Endodermal cell (in vitro differentiated cells): ENCODE measurements around the gene DBNDD1. TPM values are rescaled to one million over a fixed set of nuclear protein-coding genes. Genes with fewer than 3 reads are reported as not detected.

ENCODE experiments used
- DNase-seq: peaks from one replicate; pipeline ENCODE4 v3.0.0-alpha.2; 2017
- H3K27ac ChIP-seq: 2 replicates; pipeline ENCODE4 v1.5.1; 2013; ENCODE audit warnings: mild to moderate bottlenecking, low read depth, low read length, moderate library complexity
- H3K27me3 ChIP-seq: 2 replicates; pipeline ENCODE4 v1.6.1; 2013; ENCODE audit warnings: mild to moderate bottlenecking, low read length, moderate library complexity; ENCODE audit not compliant: insufficient read depth, control insufficient read depth, poor library complexity, severe bottlenecking
- H3K36me3 ChIP-seq: 2 replicates; pipeline ENCODE4 v1.7.0; 2013; ENCODE audit warnings: mild to moderate bottlenecking, low read length, moderate library complexity; ENCODE audit not compliant: control insufficient read depth, insufficient read depth
- H3K4me1 ChIP-seq: one replicate; pipeline ENCODE4 v1.7.0; 2013; ENCODE audit warnings: low read length; ENCODE audit not compliant: control insufficient read depth, insufficient read depth
- H3K4me3 ChIP-seq: 2 replicates; pipeline ENCODE4 v1.5.1; 2013; ENCODE audit warnings: mild to moderate bottlenecking, low read length, moderate library complexity
- H3K9ac ChIP-seq: 2 replicates; pipeline ENCODE4 v1.6.1; 2013; ENCODE audit warnings: mild to moderate bottlenecking, low read length, moderate library complexity; ENCODE audit not compliant: poor library complexity, severe bottlenecking; ENCODE audit errors: extremely low read depth
- H3K9me3 ChIP-seq: 2 replicates; pipeline ENCODE4 v1.6.1; 2013; ENCODE audit warnings: mild to moderate bottlenecking, low read length, moderate library complexity; ENCODE audit not compliant: control insufficient read depth
- H3K27ac Mint-ChIP-seq: 2 replicates; pipeline ENCODE4 v1.8.0; 2020; ENCODE audit warnings: mixed read lengths
- H3K27me3 Mint-ChIP-seq: 2 replicates; pipeline ENCODE4 v1.8.0; 2021; ENCODE audit warnings: mild to moderate bottlenecking, mixed read lengths; ENCODE audit not compliant: insufficient read depth
- H3K36me3 Mint-ChIP-seq: 2 replicates; pipeline ENCODE4 v1.8.0; 2020; ENCODE audit warnings: low read depth, mixed read lengths
- H3K4me1 Mint-ChIP-seq: 2 replicates; pipeline ENCODE4 v1.8.0; 2020; ENCODE audit warnings: mixed read lengths
- H3K4me3 Mint-ChIP-seq: 2 replicates; pipeline ENCODE4 v1.8.0; 2020; ENCODE audit warnings: mild to moderate bottlenecking, moderate library complexity, mixed read lengths
- H3K9me3 Mint-ChIP-seq: 2 replicates; pipeline ENCODE4 v1.8.0; 2020; ENCODE audit warnings: mild to moderate bottlenecking, mixed read lengths
- WGBS, 2 experiments: methylation state at CpG; one replicate each; pipeline versions ENCODE4 v1.1.5 to v1.1.7; 2013; ENCODE audit warnings: missing lambda C conversion rate in 2 of 2, mixed read lengths in 1 of 2; ENCODE audit not compliant: insufficient coverage in 1 of 2, insufficient read length in 1 of 2; 5-methylcytosine and 5-hydroxymethylcytosine counted together
- total RNA-seq, 2 donors: library from RNA; stranded (reverse); fragmentation: NEBNext Ultra II Directional in 1 of 2; extraction: Animal tissue kit (Norgen Biotek cat#: 25700) in 1 of 2; gene quantifications; 2 replicates in 1 of 2; 3 replicates in 1 of 2; pipeline ENCODE4 v1.2.1, GENCODE V29; 2021
- TF ChIP-seq, protein P1 (sequence below): fragments of 200-600 bp; sonication (generic); conservative IDR thresholded peaks from 2 replicates; pipeline ENCODE4 v1.5.0; 2021; ENCODE audit warnings: antibody characterized with exemption, mild to moderate bottlenecking

DBNDD1 gene
- total RNA-seq, 2 donors from 2014 or later: 31.5 to 32.5 TPM

DNA sequence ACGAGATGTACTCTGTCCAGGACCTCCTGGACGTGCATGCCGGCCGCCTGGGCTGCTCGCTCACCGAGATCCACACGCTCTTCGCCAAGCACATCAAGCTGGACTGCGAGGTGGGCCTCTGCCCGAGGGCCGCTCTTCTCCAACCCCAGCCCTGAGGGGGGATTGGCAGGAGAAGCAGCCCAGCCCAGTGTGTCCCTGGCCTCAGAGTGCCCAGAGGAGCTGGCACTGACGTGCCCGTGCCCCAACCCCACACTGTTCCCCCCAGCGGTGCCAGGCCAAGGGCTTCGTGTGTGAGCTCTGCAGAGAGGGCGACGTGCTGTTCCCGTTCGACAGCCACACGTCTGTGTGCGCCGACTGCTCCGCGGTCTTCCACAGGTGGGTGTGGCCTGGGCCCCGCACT is 55.1 kb downstream of the DBNDD1 start:
- H3K27me3 Mint-ChIP-seq: no peaks in the 10 kb centered on the region
- no peaks in the 10 kb centered on the region for H3K9me3 ChIP-seq
- DNase-seq: no peak
- TF ChIP-seq, protein P1, sequence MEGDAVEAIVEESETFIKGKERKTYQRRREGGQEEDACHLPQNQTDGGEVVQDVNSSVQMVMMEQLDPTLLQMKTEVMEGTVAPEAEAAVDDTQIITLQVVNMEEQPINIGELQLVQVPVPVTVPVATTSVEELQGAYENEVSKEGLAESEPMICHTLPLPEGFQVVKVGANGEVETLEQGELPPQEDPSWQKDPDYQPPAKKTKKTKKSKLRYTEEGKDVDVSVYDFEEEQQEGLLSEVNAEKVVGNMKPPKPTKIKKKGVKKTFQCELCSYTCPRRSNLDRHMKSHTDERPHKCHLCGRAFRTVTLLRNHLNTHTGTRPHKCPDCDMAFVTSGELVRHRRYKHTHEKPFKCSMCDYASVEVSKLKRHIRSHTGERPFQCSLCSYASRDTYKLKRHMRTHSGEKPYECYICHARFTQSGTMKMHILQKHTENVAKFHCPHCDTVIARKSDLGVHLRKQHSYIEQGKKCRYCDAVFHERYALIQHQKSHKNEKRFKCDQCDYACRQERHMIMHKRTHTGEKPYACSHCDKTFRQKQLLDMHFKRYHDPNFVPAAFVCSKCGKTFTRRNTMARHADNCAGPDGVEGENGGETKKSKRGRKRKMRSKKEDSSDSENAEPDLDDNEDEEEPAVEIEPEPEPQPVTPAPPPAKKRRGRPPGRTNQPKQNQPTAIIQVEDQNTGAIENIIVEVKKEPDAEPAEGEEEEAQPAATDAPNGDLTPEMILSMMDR: no peak
- H3K4me3 ChIP-seq: no peak overlapping the region
- H3K36me3 Mint-ChIP-seq: peaks cover 33% of the 10 kb centered on the region
- no peaks in the 10 kb centered on the region for H3K27me3 ChIP-seq
- peaks cover 9% of the 10 kb centered on the region for H3K36me3 ChIP-seq
- WGBS, 2 experiments: 96% methylated on average over 19 to 25 of the region's 25 CpGs
- no peak overlapping the region for H3K27ac ChIP-seq
- H3K4me1 ChIP-seq: no peaks in the 10 kb centered on the region
- no peak overlapping the region for H3K27ac Mint-ChIP-seq
- H3K4me3 Mint-ChIP-seq: no peak overlapping the region
- H3K4me1 Mint-ChIP-seq: no peaks in the 10 kb centered on the region
- no peak overlapping the region for H3K9ac ChIP-seq
- H3K9me3 Mint-ChIP-seq: no peaks in the 10 kb centered on the region

DNA sequence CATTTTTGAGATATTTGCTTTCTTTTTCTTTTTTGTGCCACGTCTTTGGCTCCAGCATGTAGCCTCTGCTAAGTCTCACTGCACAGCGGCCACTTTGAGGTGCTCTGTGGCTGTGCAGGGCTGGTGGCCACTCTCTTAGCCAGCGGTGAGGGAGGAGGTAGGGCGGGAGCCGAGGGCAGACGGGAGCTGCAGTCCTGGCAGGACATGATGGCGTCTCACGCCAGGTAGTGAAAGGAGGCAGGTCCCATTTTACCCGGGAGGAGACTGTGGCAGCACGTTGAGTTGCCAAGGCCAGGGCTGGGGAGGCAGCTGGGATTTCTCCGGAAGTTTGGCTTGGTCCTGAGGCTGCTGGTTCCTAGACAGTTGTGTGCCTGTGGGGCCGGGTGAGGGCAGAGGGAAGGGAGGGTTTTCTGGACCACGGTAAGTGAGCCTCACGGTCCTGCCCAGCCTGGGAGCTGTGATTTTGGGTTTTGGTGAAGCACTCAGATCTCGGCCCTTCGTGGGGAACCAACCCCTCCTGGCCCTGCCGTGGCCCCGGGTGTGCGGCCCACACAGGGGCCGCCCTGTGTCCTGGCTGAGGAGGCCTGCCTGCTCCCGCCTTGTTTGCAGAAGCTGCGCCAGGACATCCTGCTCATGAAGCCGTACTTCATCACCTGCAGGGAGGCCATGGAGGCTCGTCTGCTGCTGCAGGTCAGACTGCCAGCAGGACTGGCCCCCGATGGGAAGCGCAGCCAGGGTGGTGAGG is 56.3 kb downstream of the DBNDD1 start:
- DNase-seq: no peak

DNA sequence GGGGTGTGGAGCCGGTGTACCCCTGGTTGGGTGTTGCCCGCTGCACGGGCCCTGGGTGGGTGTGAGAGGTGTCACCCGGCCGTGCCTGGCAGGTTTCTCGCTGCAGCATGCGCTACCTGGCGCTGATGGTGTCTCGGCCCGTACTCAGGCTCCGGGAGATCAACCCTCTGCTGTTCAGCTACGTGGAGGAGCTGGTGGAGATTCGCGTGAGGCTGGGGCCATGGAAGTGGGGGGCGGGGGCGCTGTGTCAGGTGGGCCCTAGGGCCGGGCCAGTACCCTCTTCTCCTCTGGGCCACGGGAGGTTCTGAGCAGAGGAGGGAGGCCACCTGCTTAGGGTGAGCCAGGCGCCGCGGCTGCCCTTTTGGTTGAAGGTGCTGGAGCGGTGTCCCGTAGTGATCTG is 57.3 kb downstream of the DBNDD1 start:
- TF ChIP-seq, protein P1: no peak
- DNase-seq: no peak
- no peak overlapping the region for H3K4me3 ChIP-seq
- no peaks in the 10 kb centered on the region for H3K4me1 ChIP-seq
- H3K9me3 ChIP-seq: no peaks in the 10 kb centered on the region
- Mint-ChIP-seq H3K36me3 (peaks cover 45% of the 10 kb centered on the region), H3K4me3 (no peak overlapping the region), H3K4me1 (no peaks in the 10 kb centered on the region), H3K27me3 (no peaks in the 10 kb centered on the region), H3K27ac (no peak overlapping the region), H3K9me3 (no peaks in the 10 kb centered on the region)
- no peaks in the 10 kb centered on the region for H3K27me3 ChIP-seq
- no peak overlapping the region for H3K9ac ChIP-seq
- peaks cover 32% of the 10 kb centered on the region for H3K36me3 ChIP-seq
- no peak overlapping the region for H3K27ac ChIP-seq
- WGBS, 2 experiments: 94 to 98% methylated on average over 14 to 23 of the region's 23 CpGs

More for the DNA sequence above, 56.3 kb downstream of the DBNDD1 start:
- H3K4me3 Mint-ChIP-seq: no peak overlapping the region
- H3K36me3 ChIP-seq: peaks cover 22% of the 10 kb centered on the region
- H3K36me3 Mint-ChIP-seq: peaks cover 41% of the 10 kb centered on the region
- WGBS, 2 experiments: 88 to 91% methylated on average over 17 to 26 of the region's 26 CpGs
- no peak overlapping the region for H3K27ac ChIP-seq
- H3K9me3 Mint-ChIP-seq: no peaks in the 10 kb centered on the region
- H3K9me3 ChIP-seq: no peaks in the 10 kb centered on the region
- no peaks in the 10 kb centered on the region for H3K4me1 ChIP-seq
- H3K27me3 Mint-ChIP-seq: no peaks in the 10 kb centered on the region
- no peak overlapping the region for H3K27ac Mint-ChIP-seq
- no peaks in the 10 kb centered on the region for H3K27me3 ChIP-seq
- no peak overlapping the region for H3K9ac ChIP-seq
- H3K4me3 ChIP-seq: no peak overlapping the region
- TF ChIP-seq, protein P1: no peak
- no peaks in the 10 kb centered on the region for H3K4me1 Mint-ChIP-seq
